SH-SY5Y (cell line): ENCODE data around the gene PIK3CD.

Experiments
- GATA2 ChIP-seq: IDR thresholded peaks from 2 replicates; pipeline ENCODE4 v1.6.1; 2011; ENCODE audit warnings: mild to moderate bottlenecking, low read depth, low read length
- GATA3 ChIP-seq: IDR thresholded peaks from 2 replicates; pipeline ENCODE4 v1.6.1; 2011; ENCODE audit warnings: low read depth, mild to moderate bottlenecking, low read length, moderate library complexity

DNA sequence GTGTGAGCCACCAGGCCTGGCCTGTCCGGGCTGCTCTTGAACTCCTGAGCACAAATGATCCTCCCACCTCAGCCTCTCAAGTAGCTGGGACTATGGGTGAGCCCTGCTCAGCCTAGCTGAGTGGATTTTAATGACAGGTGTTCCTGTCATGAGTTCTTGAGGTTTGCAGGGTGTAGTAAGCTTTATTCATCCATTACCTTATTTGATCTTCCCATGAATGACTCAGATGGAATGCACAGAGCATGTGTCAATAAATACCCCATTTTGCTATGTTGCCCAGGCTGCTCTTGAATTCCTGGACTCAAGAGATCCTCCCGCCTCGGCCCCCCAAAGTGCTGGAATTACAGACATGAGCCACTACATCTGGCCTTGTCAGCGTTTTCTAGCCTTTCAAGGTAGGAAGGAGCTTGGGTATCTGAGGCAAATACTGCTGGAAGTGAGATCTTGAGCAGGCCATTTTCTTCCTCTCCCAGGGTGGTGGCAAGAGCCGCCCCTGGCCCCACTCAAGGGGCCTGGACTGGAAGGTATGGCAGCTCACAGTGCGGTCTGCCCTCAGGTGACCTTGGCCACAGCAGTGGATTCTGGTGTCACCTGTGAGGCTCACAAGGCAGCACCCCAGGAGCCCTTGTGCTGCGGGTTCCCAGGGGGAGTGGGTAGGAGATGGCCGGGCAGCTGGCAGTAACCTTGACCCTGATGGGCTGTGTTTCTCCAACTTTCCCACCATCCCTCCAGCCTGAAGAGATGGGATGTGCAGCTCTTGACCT is 20.0 kb downstream of the PIK3CD start:
- TF ChIP-seq GATA2 (no peak), GATA3 (no peak)
